ENCODE data around the gene FKBP3. TPM values are rescaled to one million over a fixed set of nuclear protein-coding genes. Genes with fewer than 3 reads are reported as not detected.

Gene FKBP3
- polyA plus RNA-seq, 1 experiment: 8.9 TPM

- Histone ChIP-seq H3K27me3 (ENCODE audit: control insufficient read depth, insufficient read depth, low read length) (no peaks in the 10 kb centered on the region), H3K36me3 (ENCODE audit: control insufficient read depth, insufficient read depth, low read length) (peaks cover 7% of the 10 kb centered on the region), H3K4me3 (ENCODE audit: low read depth, low read length) (no peak overlapping the region)
- DNase-seq (ENCODE audit: low read depth): no peak
- ChIA-PET POLR2A (interaction anchor here (0.6 kb wide), 1 partner anchor 19 kb away, joined by 4 read pairs; no protein-coding TSS in a partner anchor), CTCF (no interaction called here)
- no peak for TF ChIP-seq CTCF (IDR thresholded peaks at IDR 0.05; ENCODE audit: insufficient read depth, low read depth, low read length)
These were observed 39.1 kb downstream of the FKBP3 start for GRCh38 chr14:45095143-45095542.

DNA sequence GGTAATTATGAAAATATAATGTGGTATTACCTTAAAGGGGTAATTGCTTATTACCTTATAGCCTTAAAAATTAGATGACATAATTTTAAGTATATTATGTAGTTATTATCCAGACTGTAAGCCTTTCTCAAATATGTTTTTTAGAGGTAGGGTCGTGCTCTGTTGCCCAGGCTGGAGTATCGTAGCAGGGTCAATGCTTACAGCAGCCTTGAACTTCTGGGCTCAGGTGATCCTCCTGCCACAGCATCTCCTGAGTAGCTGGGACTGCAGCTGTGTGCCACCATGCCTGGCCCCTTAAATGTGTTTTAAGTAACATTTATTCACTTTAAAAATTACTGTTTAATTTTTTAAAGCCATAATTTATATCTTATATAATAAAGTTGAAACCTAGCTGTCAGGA lies 40.0 kb downstream of the FKBP3 start:
- Histone ChIP-seq H3K4me3 (ENCODE audit: low read depth, low read length) (no peak overlapping the region), H3K27me3 (ENCODE audit: control insufficient read depth, insufficient read depth, low read length) (no peaks in the 10 kb centered on the region), H3K36me3 (ENCODE audit: control insufficient read depth, insufficient read depth, low read length) (peaks cover 5% of the 10 kb centered on the region)
- POLR2A ChIA-PET: interaction anchor here (0.6 kb wide), 1 partner anchor 18 kb away, joined by 4 read pairs; no protein-coding TSS in a partner anchor
- CTCF ChIA-PET: no interaction called here
- no peak for TF ChIP-seq CTCF (IDR thresholded peaks at IDR 0.05; ENCODE audit: insufficient read depth, low read depth, low read length)
- DNase-seq (ENCODE audit: low read depth): no peak

DNA sequence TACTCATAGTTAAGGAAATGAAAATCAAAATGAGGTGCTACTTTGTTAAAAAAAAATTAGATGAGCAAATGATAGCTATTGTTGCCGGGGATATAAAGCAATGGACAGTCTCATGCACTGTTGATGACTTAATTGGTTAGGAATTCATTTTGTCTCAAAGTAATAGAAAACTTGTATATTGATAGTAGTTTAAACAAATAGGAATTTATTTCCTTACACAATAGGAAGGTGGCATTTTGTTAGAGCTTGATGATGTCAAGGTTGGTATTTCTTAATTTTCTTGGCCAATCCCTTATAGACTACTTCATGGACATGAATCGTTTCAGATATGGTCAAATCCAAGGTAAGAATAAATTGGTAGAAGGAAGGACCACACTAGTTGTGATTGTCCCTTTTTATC lies 42.6 kb downstream of the FKBP3 start:
- ChIA-PET POLR2A (no interaction called here), CTCF (no interaction called here)
- no peak for TF ChIP-seq CTCF (IDR thresholded peaks at IDR 0.05; ENCODE audit: insufficient read depth, low read depth, low read length)
- DNase-seq (ENCODE audit: low read depth): no peak
- Histone ChIP-seq H3K4me3 (ENCODE audit: low read depth, low read length) (no peak overlapping the region), H3K27me3 (ENCODE audit: control insufficient read depth, insufficient read depth, low read length) (no peaks in the 10 kb centered on the region), H3K36me3 (ENCODE audit: control insufficient read depth, insufficient read depth, low read length) (peaks cover 4% of the 10 kb centered on the region)

DNA sequence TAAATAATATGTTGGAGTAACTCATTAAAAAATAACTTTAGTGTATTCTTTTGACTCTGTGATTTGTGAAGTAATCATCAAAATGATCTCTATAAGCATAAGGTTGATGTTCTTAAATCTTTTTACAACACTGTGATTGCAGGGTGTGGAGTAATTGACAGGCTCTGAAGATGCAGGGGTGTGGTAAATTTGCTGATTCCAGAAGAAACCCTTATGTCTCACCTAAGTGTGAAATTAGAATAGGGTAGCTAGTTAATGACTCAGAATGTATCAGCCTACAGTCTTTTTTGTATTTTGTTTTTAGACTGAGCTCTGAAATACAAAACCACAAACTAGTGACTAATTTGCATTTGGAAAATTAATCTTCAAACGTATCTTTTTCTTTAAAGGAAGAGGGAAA lies 44.5 kb downstream of the FKBP3 start:
- no peak for DNase-seq (ENCODE audit: low read depth)
- Histone ChIP-seq H3K36me3 (ENCODE audit: control insufficient read depth, insufficient read depth, low read length) (no peaks in the 10 kb centered on the region), H3K27me3 (ENCODE audit: control insufficient read depth, insufficient read depth, low read length) (no peaks in the 10 kb centered on the region), H3K4me3 (ENCODE audit: low read depth, low read length) (no peak overlapping the region)
- ChIA-PET POLR2A (no interaction called here), CTCF (interaction anchor here (0.6 to 1.9 kb wide), 3 partner anchors 9 to 176 kb away, joined by 3 to 7 read pairs (median 3); no protein-coding TSS in a partner anchor)
- no peak for TF ChIP-seq CTCF (IDR thresholded peaks at IDR 0.05; ENCODE audit: insufficient read depth, low read depth, low read length)

- Histone ChIP-seq H3K4me3 (ENCODE audit: low read depth, low read length) (peak overlapping the region; percentile 70), H3K27me3 (ENCODE audit: control insufficient read depth, insufficient read depth, low read length) (no peaks in the 10 kb centered on the region), H3K36me3 (ENCODE audit: control insufficient read depth, insufficient read depth, low read length) (no peaks in the 10 kb centered on the region)
- DNase-seq (ENCODE audit: low read depth): no peak
- TF ChIP-seq CTCF (IDR thresholded peaks at IDR 0.05; ENCODE audit: insufficient read depth, low read depth, low read length): no peak
- ChIA-PET POLR2A (no interaction called here), CTCF (interaction anchor here (1.0 kb wide), 1 partner anchor 16 kb away, joined by 3 read pairs; no protein-coding TSS in a partner anchor)
These were observed 49.3 kb downstream of the FKBP3 start for GRCh38 chr14:45084946-45085346.

Data from BJ (cell line).